Peyer's patch (tissue), 4 donors: ENCODE results near the gene RPL38. TPM values are rescaled to one million over a fixed set of nuclear protein-coding genes. Genes with fewer than 3 reads are reported as not detected.
A peak's percentile ranks its signal among the peaks of the same experiment; 100 is the strongest.

ENCODE experiments used
- DNase-seq, 3 donors: peaks; one replicate each; pipeline ENCODE4 v3.0.0-alpha.2; 2017 to 2019
- H3K27ac ChIP-seq, 4 donors: fragments of 200-600 bp; sonication (generic); one replicate each; pipeline ENCODE4 v1.5.1; 2016 to 2019
- H3K27me3 ChIP-seq, 2 donors: fragments of 200-600 bp; sonication (generic); one replicate each; pipeline ENCODE4 v1.5.1; 2019
- H3K36me3 ChIP-seq, 3 donors: fragments of 200-600 bp; sonication (generic); one replicate each; pipeline ENCODE4 v1.5.1; 2016 to 2019
- H3K4me1 ChIP-seq, 4 donors: fragments of 200-600 bp; sonication (generic); one replicate each; pipeline ENCODE4 v1.5.1; 2016 to 2019
- H3K4me3 ChIP-seq, 4 donors: fragments of 200-600 bp; sonication (generic); 1 replicate in 3 of 4; 2 replicates in 1 of 4; pipeline ENCODE4 v1.5.1; 2016 to 2019; ENCODE audit warnings: mild to moderate bottlenecking in 1 of 4
- H3K9me3 ChIP-seq, 4 donors: fragments of 200-600 bp; sonication (generic); one replicate each; pipeline ENCODE4 v1.5.1; 2016 to 2019; ENCODE audit warnings: mild to moderate bottlenecking in 1 of 4
- POLR2A ChIP-seq, 2 donors: fragments of 450-650 bp; IDR thresholded peaks; one replicate each; pipeline ENCODE4 v1.5.1; 2017; ENCODE audit warnings: antibody characterized with exemption in 2 of 2, mild to moderate bottlenecking in 2 of 2, moderate library complexity in 2 of 2
- total RNA-seq, 4 donors: library from RNA; depleted of rRNA; stranded (reverse); fragments of >200 nt; gene quantifications; one replicate each; pipeline ENCODE4 v1.1.0, GENCODE V29; 2016
- TF ChIP-seq, protein P1 (sequence below), 6 experiments: fragments of 450-650 bp in 4 of 6; fragments of 200-600 bp in 2 of 6; sonication (generic) in 1 of 6; IDR thresholded peaks; one replicate each; pipeline ENCODE4 v1.5.1; 2017 to 2019; ENCODE audit warnings: antibody characterized with exemption in 6 of 6, mild to moderate bottlenecking in 3 of 6, moderate library complexity in 1 of 6

The RPL38 gene
- total RNA-seq, 4 donors from 2014 or later: 222 to 392 (median 289) TPM

DNA sequence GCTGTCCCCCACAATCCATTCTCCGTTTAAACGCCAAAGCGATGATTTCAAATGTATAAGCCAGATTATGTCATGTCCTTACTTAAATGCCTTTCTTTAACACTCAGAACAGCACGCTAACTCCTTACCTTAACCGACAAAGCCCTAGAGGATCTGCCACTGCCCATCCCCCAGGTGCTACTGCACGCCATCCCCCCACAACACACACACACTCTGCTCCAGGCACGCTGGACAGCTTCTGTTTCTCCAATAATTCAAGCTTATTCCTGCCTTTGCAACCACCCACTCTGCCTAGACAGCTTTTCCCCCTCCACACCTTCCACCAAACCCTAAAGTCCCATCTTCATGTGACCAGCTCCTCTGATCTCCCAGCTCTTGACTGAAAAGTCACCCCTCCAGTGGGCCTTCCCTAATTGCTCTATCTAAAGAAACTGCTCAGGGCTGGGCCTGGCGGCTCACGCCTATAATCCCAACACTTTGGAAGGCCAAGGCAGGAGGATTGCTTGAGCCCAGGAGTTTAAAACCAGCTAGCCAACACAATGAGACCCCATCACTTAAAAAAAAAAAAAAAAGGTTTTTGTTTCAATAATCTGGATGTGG, 38.9 kb upstream of the RPL38 start:
- Histone ChIP-seq H3K27me3 (no peaks in the 10 kb centered on the region), H3K4me3 (no peak overlapping the region), H3K4me1 (no peaks in the 10 kb centered on the region), H3K9me3 (no peaks in the 10 kb centered on the region), H3K27ac (no peak overlapping the region), H3K36me3 (no peaks in the 10 kb centered on the region)
- DNase-seq: no peak
- no peak for TF ChIP-seq POLR2A (IDR thresholded peaks at IDR 0.05)
- TF ChIP-seq, protein P1, sequence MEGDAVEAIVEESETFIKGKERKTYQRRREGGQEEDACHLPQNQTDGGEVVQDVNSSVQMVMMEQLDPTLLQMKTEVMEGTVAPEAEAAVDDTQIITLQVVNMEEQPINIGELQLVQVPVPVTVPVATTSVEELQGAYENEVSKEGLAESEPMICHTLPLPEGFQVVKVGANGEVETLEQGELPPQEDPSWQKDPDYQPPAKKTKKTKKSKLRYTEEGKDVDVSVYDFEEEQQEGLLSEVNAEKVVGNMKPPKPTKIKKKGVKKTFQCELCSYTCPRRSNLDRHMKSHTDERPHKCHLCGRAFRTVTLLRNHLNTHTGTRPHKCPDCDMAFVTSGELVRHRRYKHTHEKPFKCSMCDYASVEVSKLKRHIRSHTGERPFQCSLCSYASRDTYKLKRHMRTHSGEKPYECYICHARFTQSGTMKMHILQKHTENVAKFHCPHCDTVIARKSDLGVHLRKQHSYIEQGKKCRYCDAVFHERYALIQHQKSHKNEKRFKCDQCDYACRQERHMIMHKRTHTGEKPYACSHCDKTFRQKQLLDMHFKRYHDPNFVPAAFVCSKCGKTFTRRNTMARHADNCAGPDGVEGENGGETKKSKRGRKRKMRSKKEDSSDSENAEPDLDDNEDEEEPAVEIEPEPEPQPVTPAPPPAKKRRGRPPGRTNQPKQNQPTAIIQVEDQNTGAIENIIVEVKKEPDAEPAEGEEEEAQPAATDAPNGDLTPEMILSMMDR (IDR thresholded peaks at IDR 0.05): no peak

DNA sequence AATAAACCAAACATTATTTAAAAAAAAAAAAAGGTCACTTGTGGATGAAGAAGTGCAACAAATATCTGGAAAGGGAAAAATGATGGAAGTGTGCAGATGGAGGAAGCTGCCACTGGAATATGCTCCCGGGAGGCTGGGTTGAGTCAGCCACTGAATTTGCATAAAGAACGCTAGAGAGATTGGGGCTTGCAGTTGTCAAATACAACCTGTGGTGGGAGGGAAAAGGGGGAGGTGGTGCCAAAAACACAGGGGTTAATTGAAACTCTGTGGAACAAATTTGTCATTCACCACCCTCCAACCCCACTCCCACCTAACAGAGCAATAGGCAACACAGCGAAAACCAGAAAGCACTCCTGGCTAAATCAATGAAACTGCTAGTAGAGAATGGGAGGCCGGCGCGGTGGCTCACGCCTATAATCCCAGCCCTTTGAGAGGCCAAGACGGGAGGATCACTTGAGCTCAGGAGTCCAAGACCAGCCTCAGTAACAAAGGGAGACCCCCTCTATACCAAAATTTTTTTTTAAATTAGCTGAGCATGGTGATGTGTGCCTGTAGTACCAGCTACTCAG, 37.6 kb upstream of the RPL38 start:
- no peaks in the 10 kb centered on the region for H3K9me3 ChIP-seq

DNA sequence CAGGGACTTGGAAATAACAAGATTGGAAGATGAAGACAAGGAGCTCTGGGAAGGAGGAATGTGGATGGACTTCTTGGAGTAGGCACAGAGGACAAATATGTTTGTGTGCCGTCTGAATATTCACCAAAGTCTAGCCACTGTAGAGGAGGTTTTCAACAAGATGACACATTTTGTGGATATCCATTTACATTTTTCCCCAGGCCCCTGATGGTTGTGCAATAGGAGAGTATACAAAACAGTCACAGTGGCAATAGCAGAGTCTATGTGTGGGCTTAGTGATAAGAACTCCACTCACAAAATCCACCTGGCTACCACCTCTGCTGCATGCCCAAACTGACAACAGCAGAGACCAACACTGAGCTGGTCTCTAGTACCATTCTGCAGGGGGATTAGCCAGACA, 32.6 kb upstream of the RPL38 start:
- Histone ChIP-seq H3K27me3 (no peaks in the 10 kb centered on the region), H3K9me3 (no peaks in the 10 kb centered on the region), H3K27ac (no peak overlapping the region), H3K36me3 (no peaks in the 10 kb centered on the region), H3K4me3 (no peak overlapping the region), H3K4me1 (no peaks in the 10 kb centered on the region)
- no peak for TF ChIP-seq POLR2A (IDR thresholded peaks at IDR 0.05)
- TF ChIP-seq, protein P1 (IDR thresholded peaks at IDR 0.05): no peak
- DNase-seq: no peak

More for the DNA sequence above, 37.6 kb upstream of the RPL38 start:
- no peak overlapping the region for H3K27ac ChIP-seq
- no peak for DNase-seq
- no peaks in the 10 kb centered on the region for H3K27me3 ChIP-seq
- H3K36me3 ChIP-seq: no peaks in the 10 kb centered on the region
- H3K4me3 ChIP-seq: no peak overlapping the region
- no peaks in the 10 kb centered on the region for H3K4me1 ChIP-seq
- TF ChIP-seq, protein P1 (IDR thresholded peaks at IDR 0.05): no peak
- TF ChIP-seq POLR2A (IDR thresholded peaks at IDR 0.05): no peak

DNA sequence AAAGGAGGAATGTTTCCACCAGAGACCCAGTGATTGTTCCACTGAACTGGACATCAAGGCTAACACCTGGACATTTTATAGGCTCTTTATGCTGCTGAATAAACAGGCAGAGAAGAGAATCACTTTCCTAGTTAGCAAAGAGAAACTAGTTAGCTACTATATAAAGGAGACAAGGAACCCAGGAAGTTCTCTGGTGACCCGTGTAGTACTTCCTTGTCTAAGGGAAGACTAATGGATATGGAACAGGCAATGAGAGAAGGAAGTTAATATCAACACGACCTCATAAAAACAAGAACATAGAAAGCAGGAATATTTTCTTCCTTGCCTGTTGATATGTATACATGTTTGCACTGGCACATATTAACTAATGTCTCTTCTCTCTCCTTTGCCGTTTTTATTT, 30.8 kb upstream of the RPL38 start:
- DNase-seq: no peak
- H3K36me3 ChIP-seq: no peaks in the 10 kb centered on the region

DNA sequence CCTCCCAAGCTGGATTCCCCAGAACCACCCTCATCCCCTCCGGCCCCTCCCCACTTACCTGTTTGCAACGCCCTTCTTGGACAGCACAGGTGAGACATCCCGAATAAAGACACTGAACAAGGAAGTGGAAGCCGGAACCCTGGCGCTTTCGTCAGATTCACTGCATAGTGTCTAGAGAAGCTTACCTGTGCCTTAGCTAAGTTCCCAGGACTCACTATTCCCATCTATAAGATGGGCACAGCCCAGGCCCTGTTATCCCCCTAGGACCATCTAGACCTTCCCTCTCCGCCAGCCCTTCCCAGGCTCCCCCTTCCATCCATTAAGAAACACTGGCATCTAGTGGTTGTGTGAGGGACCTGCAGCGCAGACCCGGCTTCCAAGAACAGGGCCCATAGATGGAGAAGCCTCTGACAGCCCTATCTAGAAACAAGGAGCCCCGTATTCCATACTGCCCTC, 26.9 kb upstream of the RPL38 start:
- peak; percentile 25 to 79 (median 76) for DNase-seq
- no peak overlapping the region for H3K27ac ChIP-seq
- no peaks in the 10 kb centered on the region for H3K4me1 ChIP-seq
- no peaks in the 10 kb centered on the region for H3K27me3 ChIP-seq
- H3K4me3 ChIP-seq: peak overlapping the region in 2 of 4 donors; percentile 7 to 40
- TF ChIP-seq, protein P1 (IDR thresholded peaks at IDR 0.05): peak; percentile 17 to 84 (median 72)
- no peak for TF ChIP-seq POLR2A (IDR thresholded peaks at IDR 0.05)
- H3K9me3 ChIP-seq: no peaks in the 10 kb centered on the region
- no peaks in the 10 kb centered on the region for H3K36me3 ChIP-seq

More for the DNA sequence above, 30.8 kb upstream of the RPL38 start:
- no peak overlapping the region for H3K27ac ChIP-seq
- TF ChIP-seq, protein P1 (IDR thresholded peaks at IDR 0.05): no peak
- TF ChIP-seq POLR2A (IDR thresholded peaks at IDR 0.05): no peak
- H3K9me3 ChIP-seq: no peaks in the 10 kb centered on the region
- H3K4me3 ChIP-seq: no peak overlapping the region
- H3K27me3 ChIP-seq: no peaks in the 10 kb centered on the region
- H3K4me1 ChIP-seq: no peaks in the 10 kb centered on the region
